Adrenal gland (tissue), 12 donors: ENCODE results near the gene HDAC4. TPM values are rescaled to one million over a fixed set of nuclear protein-coding genes. Genes with fewer than 3 reads are reported as not detected.

Experiments
- DNase-seq, 7 donors: peaks; one replicate each; pipeline ENCODE4 v3.0.0-alpha.2; 2019 to 2020
- H3K27ac ChIP-seq, 5 donors: fragments of 200-600 bp; sonication (generic) in 4 of 5; 1 replicate in 3 of 5; 2 replicates in 2 of 5; pipeline versions ENCODE4 v1.5.1 to v1.8.0; 2016 to 2020; ENCODE audit warnings: mild to moderate bottlenecking in 1 of 5
- H3K27me3 ChIP-seq: fragments of 200-600 bp; 2 replicates; pipeline ENCODE4 v1.8.0; 2021
- H3K36me3 ChIP-seq, 2 donors: fragments of 200-600 bp; replicated peaks in 1 of 2; 1 replicate in 1 of 2; 2 replicates in 1 of 2; pipeline versions ENCODE4 v1.5.1 to v1.8.0; 2018 to 2022
- H3K4me1 ChIP-seq, 2 donors: fragments of 200-600 bp; replicated peaks in 1 of 2; 1 replicate in 1 of 2; 2 replicates in 1 of 2; pipeline versions ENCODE4 v1.5.1 to v1.8.0; 2018 to 2021
- H3K4me3 ChIP-seq, 4 donors: fragments of 200-600 bp; sonication (generic) in 3 of 4; one replicate each; pipeline ENCODE4 v1.5.1; 2016 to 2018
- H3K9me3 ChIP-seq, 3 donors: fragments of 200-600 bp; sonication (generic) in 1 of 3; replicated peaks in 1 of 3; 1 replicate in 2 of 3; 2 replicates in 1 of 3; pipeline versions ENCODE4 v1.5.1 to v1.8.0; 2016 to 2021
- POLR2A ChIP-seq, 2 donors: fragments of 450-650 bp; IDR thresholded peaks; one replicate each; pipeline ENCODE4 v1.6.1; 2017; ENCODE audit warnings: antibody characterized with exemption in 2 of 2, mild to moderate bottlenecking in 2 of 2, moderate library complexity in 1 of 2
- WGBS, 4 donors: extraction: QIAGEN DNeasy Blood & Tissue Kit in 2 of 4; methylation state at CpG; one replicate each; pipeline versions ENCODE4 v1.1.5 to v1.1.7; 2013 to 2017; 5-methylcytosine and 5-hydroxymethylcytosine counted together
- intact Hi-C, 2 donors: fragments of 100-400 bp; cut with DNase I; formaldehyde crosslinking; loops; one replicate each; pipeline versions ENCODE4 v1.14.1 to v1.15.0; 2022 to 2023
- polyA plus RNA-seq, 3 donors: library from polyadenylated mRNA; stranded (reverse); fragments of 200-250 nt in 2 of 3; fragments of 350-450 nt in 1 of 3; fragmentation: Illumina TruSeq in 1 of 3; extraction: RNeasy Lipid Tissue Mini Kit (QIAGEN cat#74804) in 1 of 3; gene quantifications; one replicate each; pipeline ENCODE4 v1.2.3, GENCODE V29; 2013 to 2014
- total RNA-seq, 9 donors: library from RNA; depleted of rRNA in 4 of 9; stranded (reverse); fragments of >200 nt in 4 of 9; fragments of 120-200 nt in 1 of 9; fragmentation: NEBNext Ultra II Directional in 1 of 9; extraction: Animal tissue kit (Norgen Biotek cat#: 25700) in 1 of 9; gene quantifications; one replicate each; pipeline versions ENCODE4 v1.1.0 to v1.2.4, GENCODE V29; 2013 to 2023
- TF ChIP-seq, protein P1 (sequence below), 6 experiments: fragments of 450-650 bp in 4 of 6; fragments of 200-600 bp in 2 of 6; sonication (generic) in 1 of 6; IDR thresholded peaks; 1 replicate in 5 of 6; 2 replicates in 1 of 6; pipeline versions ENCODE4 v1.5.1 to v1.8.0; 2016 to 2021; ENCODE audit warnings: antibody characterized with exemption in 6 of 6, mild to moderate bottlenecking in 2 of 6, moderate library complexity in 1 of 6
- donor health status: healthy with polysubstance abuse.
- donor health status: Bipolar disorder and iron deficiency.
- donor health status: DM: yes; HTN: yes; CAD: no.
- donor health status: DM: no; HTN: no; CAD: no.
- donor health status: DM: no; HTN: no; CAD: no.
- donor health status: DM: yes; HTN: yes; CAD: no.

Gene HDAC4
- total and polyA plus RNA-seq, 12 donors = 8.3 to 88.9 (median 28.7) TPM

DNA sequence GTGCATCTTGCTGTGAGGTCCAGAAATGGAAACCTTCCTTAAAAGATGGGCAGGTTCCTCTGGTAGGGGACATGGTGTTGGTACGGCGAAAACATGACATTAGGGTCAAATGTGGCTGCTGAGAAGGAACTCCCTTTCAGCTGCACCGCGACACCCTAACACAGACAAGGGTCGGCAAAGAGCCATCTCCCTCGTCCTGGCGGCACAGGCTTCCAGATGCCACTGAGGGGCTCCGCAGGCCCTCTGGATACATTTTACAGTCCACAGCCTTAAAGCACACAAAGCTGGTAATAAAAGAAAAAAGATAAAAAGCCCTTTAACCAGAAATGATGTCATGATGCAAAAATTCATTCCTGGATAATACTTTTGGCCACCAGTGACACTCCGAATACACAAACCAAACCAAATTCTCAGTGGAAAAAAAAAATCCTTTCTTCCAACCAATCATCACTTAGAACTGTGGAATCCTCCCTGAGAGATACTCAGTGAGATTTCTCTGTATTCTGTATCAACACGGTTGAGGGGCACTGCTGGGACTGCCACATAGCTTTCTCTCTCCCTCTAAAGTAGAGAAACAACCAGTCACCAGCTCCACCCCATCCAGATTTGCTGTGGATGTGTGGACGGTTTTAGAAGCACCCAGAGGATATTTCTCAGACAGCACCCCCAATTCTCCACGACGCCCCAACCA lies 174.8 kb downstream of the HDAC4 start:
- 69 to 82% (median 73%) methylated on average over 12 to 13 of the region's 13 CpGs for WGBS, 4 donors

DNA sequence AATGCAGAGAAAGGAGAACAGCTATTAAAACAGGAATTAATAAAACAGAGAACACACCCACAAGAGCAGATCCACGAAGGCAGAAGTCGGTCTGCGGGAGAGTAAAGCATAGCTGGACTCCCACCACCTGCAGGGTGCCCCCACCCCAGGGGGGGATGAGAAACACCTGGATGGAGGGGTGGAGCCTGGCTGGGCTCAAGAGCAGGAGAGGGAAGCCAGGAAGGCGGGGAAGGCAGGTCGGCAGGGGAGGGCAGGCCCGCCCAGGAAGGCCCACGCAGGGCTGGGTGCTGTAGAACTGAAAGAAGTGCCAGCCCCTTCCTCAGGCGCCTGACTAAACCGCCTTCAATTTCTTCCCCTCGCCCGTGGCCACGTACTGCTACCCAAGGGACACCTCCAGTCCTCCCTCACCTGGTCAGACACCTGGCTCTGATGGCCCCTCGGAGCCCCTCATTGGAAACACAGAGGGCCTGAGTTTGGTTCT lies 175.4 kb downstream of the HDAC4 start:
- Histone ChIP-seq H3K4me1 (peaks cover 21 to 80% of the 10 kb centered on the region in 2 donors), H3K27ac (peak overlapping the region in 3 of 5 donors; percentile 34 to 70 (median 68)), H3K36me3 (no peaks in the 10 kb centered on the region), H3K4me3 (no peak overlapping the region), H3K9me3 (no peaks in the 10 kb centered on the region), H3K27me3 (no peaks in the 10 kb centered on the region)
- WGBS, 4 donors = 63 to 79% (median 74%) methylated on average over 10 to 13 of the region's 13 CpGs
- no peak for TF ChIP-seq POLR2A (IDR thresholded peaks at IDR 0.05)
- TF ChIP-seq, protein P1, sequence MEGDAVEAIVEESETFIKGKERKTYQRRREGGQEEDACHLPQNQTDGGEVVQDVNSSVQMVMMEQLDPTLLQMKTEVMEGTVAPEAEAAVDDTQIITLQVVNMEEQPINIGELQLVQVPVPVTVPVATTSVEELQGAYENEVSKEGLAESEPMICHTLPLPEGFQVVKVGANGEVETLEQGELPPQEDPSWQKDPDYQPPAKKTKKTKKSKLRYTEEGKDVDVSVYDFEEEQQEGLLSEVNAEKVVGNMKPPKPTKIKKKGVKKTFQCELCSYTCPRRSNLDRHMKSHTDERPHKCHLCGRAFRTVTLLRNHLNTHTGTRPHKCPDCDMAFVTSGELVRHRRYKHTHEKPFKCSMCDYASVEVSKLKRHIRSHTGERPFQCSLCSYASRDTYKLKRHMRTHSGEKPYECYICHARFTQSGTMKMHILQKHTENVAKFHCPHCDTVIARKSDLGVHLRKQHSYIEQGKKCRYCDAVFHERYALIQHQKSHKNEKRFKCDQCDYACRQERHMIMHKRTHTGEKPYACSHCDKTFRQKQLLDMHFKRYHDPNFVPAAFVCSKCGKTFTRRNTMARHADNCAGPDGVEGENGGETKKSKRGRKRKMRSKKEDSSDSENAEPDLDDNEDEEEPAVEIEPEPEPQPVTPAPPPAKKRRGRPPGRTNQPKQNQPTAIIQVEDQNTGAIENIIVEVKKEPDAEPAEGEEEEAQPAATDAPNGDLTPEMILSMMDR (IDR thresholded peaks at IDR 0.05) = no peak
- intact Hi-C loops = no loop called here
- peak in 3 of 7 donors; percentile 10 to 52 (median 21) for DNase-seq

More for the DNA sequence above, 174.8 kb downstream of the HDAC4 start:
- Histone ChIP-seq H3K27me3 (no peaks in the 10 kb centered on the region), H3K9me3 (no peaks in the 10 kb centered on the region), H3K4me1 (peaks cover 21 to 78% of the 10 kb centered on the region in 2 donors), H3K36me3 (no peaks in the 10 kb centered on the region), H3K4me3 (no peak overlapping the region), H3K27ac (peak overlapping the region in 3 of 5 donors; percentile 34 to 70 (median 68))
- peak in 2 of 7 donors; percentile 30 to 54 for DNase-seq
- no peak for TF ChIP-seq POLR2A (IDR thresholded peaks at IDR 0.05)
- TF ChIP-seq, protein P1 (IDR thresholded peaks at IDR 0.05) = no peak
- intact Hi-C loops = no loop called here

DNA sequence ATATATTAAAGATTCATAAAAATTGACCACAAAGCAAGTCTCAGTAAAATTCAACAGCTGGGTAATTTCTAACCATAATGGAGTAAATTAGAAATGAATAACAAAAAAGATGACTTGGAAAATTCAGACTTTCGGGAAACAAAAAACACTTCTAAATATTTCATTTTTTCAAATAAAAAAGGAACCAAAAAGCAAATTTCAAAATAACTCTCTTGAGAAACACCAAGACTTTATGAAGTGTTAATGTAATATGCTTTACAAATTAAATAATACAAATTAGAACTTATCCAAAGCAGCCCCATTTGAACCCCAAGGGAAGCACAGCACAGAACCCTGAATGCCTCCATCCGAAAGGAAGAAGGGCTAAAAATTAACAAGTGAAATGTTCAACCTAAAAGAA lies 175.9 kb downstream of the HDAC4 start:
- intact Hi-C loops = no loop called here
- H3K27ac ChIP-seq = no peak overlapping the region
- 74 to 93% (median 81%) methylated on average over 2 of the region's 2 CpGs for WGBS, 4 donors

DNA sequence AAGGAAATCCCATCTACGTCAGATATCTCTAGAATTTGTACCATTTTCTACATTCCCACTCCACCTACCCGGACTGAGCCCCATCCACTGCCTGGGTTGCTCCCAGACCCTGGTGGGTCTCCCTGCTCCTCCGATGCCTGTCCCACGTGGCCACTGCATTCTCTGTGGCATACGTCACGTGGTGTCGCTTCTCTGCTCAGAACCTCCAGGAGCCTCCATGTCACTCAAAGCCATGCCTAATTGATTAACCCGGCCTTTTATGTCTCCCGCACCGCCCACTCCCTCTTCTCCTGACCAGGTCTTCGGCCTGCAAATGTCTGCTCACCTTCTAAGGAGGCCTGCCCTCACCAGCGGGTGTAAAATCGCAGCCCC lies 176.6 kb downstream of the HDAC4 start:
- intact Hi-C loops = no loop called here
- peaks cover 21 to 78% of the 10 kb centered on the region in 2 donors for H3K4me1 ChIP-seq
- H3K4me3 ChIP-seq = no peak overlapping the region
- no peaks in the 10 kb centered on the region for H3K9me3 ChIP-seq
- TF ChIP-seq POLR2A (IDR thresholded peaks at IDR 0.05) = no peak
- TF ChIP-seq, protein P1 (IDR thresholded peaks at IDR 0.05) = no peak
- no peaks in the 10 kb centered on the region for H3K27me3 ChIP-seq
- DNase-seq = peak in 2 of 7 donors; percentile 22 to 51
- H3K36me3 ChIP-seq = no peaks in the 10 kb centered on the region
- no peak overlapping the region for H3K27ac ChIP-seq
- WGBS, 4 donors = 88 to 95% (median 93%) methylated on average over 13 of the region's 13 CpGs

More for the DNA sequence above, 175.9 kb downstream of the HDAC4 start:
- no peaks in the 10 kb centered on the region for H3K36me3 ChIP-seq
- no peaks in the 10 kb centered on the region for H3K27me3 ChIP-seq
- H3K9me3 ChIP-seq = no peaks in the 10 kb centered on the region
- TF ChIP-seq, protein P1 (IDR thresholded peaks at IDR 0.05) = no peak
- TF ChIP-seq POLR2A (IDR thresholded peaks at IDR 0.05) = no peak
- H3K4me3 ChIP-seq = no peak overlapping the region
- peaks cover 21 to 80% of the 10 kb centered on the region in 2 donors for H3K4me1 ChIP-seq
- DNase-seq = no peak
